WTC11 (cell line): ENCODE data around the gene BPIFB4. TPM values are rescaled to one million over a fixed set of nuclear protein-coding genes. Genes with fewer than 3 reads are reported as not detected.
"Not testable (repeated sequence)": the region's sequence is repeated elsewhere in the genome, so short reads cannot be mapped to it uniquely, and the experiment has no call there.

Experiments
- ATAC-seq: fragments of 200-7000 bp; cut with Tn5 transposase; 2 replicates; pipeline ENCODE4 v1.10.0; 2021; ENCODE audit warnings: mild to moderate bottlenecking, moderate library complexity
- CTCF ChIA-PET: fragments of 300-600 bp; sonication (Branson Sonifier 250); formaldehyde crosslinking; loops from one replicate; lab custom pipeline; 2021; ENCODE audit warnings: antibody characterized with exemption; lab: Charles Lee
- POLR2A ChIA-PET: fragments of 350-600 bp; sonication (Branson Sonifier 250); formaldehyde crosslinking; loops from one replicate; lab custom pipeline; 2021; ENCODE audit warnings: antibody characterized with exemption; lab: Charles Lee
- DNase-seq: peaks from one replicate; pipeline ENCODE4 v3.0.0; 2021; ENCODE audit warnings: low spot score
- H3K27ac Mint-ChIP-seq: 2 replicates; pipeline ENCODE4 v1.8.0; 2021; ENCODE audit warnings: mixed read lengths
- H3K27me3 Mint-ChIP-seq: 2 replicates; pipeline ENCODE4 v1.8.0; 2021; ENCODE audit warnings: low read depth, mild to moderate bottlenecking, moderate library complexity, mixed read lengths
- H3K36me3 Mint-ChIP-seq: 2 replicates; pipeline ENCODE4 v1.8.0; 2021; ENCODE audit warnings: mixed read lengths
- H3K4me1 Mint-ChIP-seq: 2 replicates; pipeline ENCODE4 v1.8.0; 2022; ENCODE audit warnings: mixed read lengths
- H3K4me3 Mint-ChIP-seq: 2 replicates; pipeline ENCODE4 v1.8.0; 2021; ENCODE audit warnings: mild to moderate bottlenecking, moderate library complexity, mixed read lengths
- H3K9me3 Mint-ChIP-seq: 2 replicates; pipeline ENCODE4 v1.8.0; 2021; ENCODE audit warnings: mixed read lengths
- ATF1 ChIP-seq: sonication (generic); formaldehyde crosslinking; IDR thresholded peaks from 2 replicates; pipeline ENCODE4 v1.8.1; 2023; ENCODE audit warnings: mild to moderate bottlenecking, moderate library complexity, missing genetic modification reagents
- CBFB ChIP-seq: sonication (generic); formaldehyde crosslinking; IDR thresholded peaks from 2 replicates; pipeline ENCODE4 v1.8.1; 2022; ENCODE audit warnings: mild to moderate bottlenecking, low read depth, missing genetic modification reagents
- CREB1 ChIP-seq: sonication (generic); formaldehyde crosslinking; IDR thresholded peaks from 2 replicates; pipeline ENCODE4 v1.8.0; 2023; ENCODE audit warnings: mild to moderate bottlenecking, missing genetic modification reagents
- ERG ChIP-seq: fragments of 250-450 bp; sonication (Bioruptor Pico); IDR thresholded peaks from 2 replicates; pipeline ENCODE4 v1.8.0; 2021; ENCODE audit warnings: mild to moderate bottlenecking
- FOXK1 ChIP-seq: sonication (generic); formaldehyde crosslinking; IDR thresholded peaks from 2 replicates; pipeline ENCODE4 v1.8.0; 2022; ENCODE audit warnings: mild to moderate bottlenecking, moderate library complexity, missing genetic modification reagents
- FOXP1 ChIP-seq: sonication (generic); formaldehyde crosslinking; IDR thresholded peaks from 2 replicates; pipeline ENCODE4 v1.8.0; 2022; ENCODE audit warnings: missing genetic modification reagents, mild to moderate bottlenecking, moderate library complexity, borderline replicate concordance
- IRF2 ChIP-seq: sonication (generic); formaldehyde crosslinking; IDR thresholded peaks from 2 replicates; pipeline ENCODE4 v1.8.0; 2022; ENCODE audit warnings: low read depth, missing genetic modification reagents, borderline replicate concordance
- NR3C1 ChIP-seq: sonication (generic); formaldehyde crosslinking; conservative IDR thresholded peaks from 2 replicates; pipeline ENCODE4 v1.8.1; 2023; ENCODE audit warnings: low read depth, mild to moderate bottlenecking, missing genetic modification reagents
- OVOL2 ChIP-seq: fragments of 250-450 bp; sonication (Bioruptor Pico); IDR thresholded peaks from 2 replicates; pipeline ENCODE4 v1.9.0; 2021; ENCODE audit warnings: mild to moderate bottlenecking, borderline replicate concordance
- RELA ChIP-seq: sonication (generic); formaldehyde crosslinking; IDR thresholded peaks from 2 replicates; pipeline ENCODE4 v1.8.1; 2022; ENCODE audit warnings: missing genetic modification reagents, mild to moderate bottlenecking, borderline replicate concordance
- SP1 ChIP-seq: sonication (generic); formaldehyde crosslinking; conservative IDR thresholded peaks from 2 replicates; pipeline ENCODE4 v1.8.1; 2022; ENCODE audit warnings: missing genetic modification reagents
- USF2 ChIP-seq: sonication (generic); formaldehyde crosslinking; IDR thresholded peaks from 2 replicates; pipeline ENCODE4 v1.8.1; 2023; ENCODE audit warnings: mild to moderate bottlenecking, missing genetic modification reagents, moderate library complexity
- ZNF232 ChIP-seq: sonication (generic); formaldehyde crosslinking; IDR thresholded peaks from 2 replicates; pipeline ENCODE4 v1.8.0; 2022; ENCODE audit warnings: mild to moderate bottlenecking, missing genetic modification reagents
- total RNA-seq: library from RNA; stranded (reverse); gene quantifications from 3 replicates; pipeline ENCODE4 v1.2.3, GENCODE V29; 2021
- TF ChIP-seq, protein P1 (sequence below): sonication (generic); formaldehyde crosslinking; IDR thresholded peaks from 2 replicates; pipeline ENCODE4 v1.8.0; 2022; ENCODE audit warnings: mild to moderate bottlenecking, missing genetic modification reagents
- TF ChIP-seq, protein P2 (sequence below): sonication (generic); formaldehyde crosslinking; IDR thresholded peaks from 2 replicates; pipeline ENCODE4 v1.8.1; 2022; ENCODE audit warnings: missing genetic modification reagents, borderline replicate concordance
- TF ChIP-seq, protein P3 (sequence below): fragments of 200-600 bp; IDR thresholded peaks from 2 replicates; pipeline ENCODE4 v1.8.0; 2022; ENCODE audit warnings: antibody characterized with exemption

The BPIFB4 gene
- total RNA-seq, 1 experiment from 2014 or later, result not detected

- no peak for TF ChIP-seq USF2 (CRISPR knock-in tag)
- no peak for TF ChIP-seq NR3C1
- TF ChIP-seq ATF1 (CRISPR knock-in tag), result no peak
- no peak for TF ChIP-seq ERG (CRISPR knock-in tag)
- TF ChIP-seq OVOL2 (CRISPR knock-in tag), result no peak
- TF ChIP-seq ZNF232 (CRISPR knock-in tag), result no peak
Observed at GRCh38 chr20:33113387-33113908, 34.0 kb downstream of the BPIFB4 start (continued).

DNA sequence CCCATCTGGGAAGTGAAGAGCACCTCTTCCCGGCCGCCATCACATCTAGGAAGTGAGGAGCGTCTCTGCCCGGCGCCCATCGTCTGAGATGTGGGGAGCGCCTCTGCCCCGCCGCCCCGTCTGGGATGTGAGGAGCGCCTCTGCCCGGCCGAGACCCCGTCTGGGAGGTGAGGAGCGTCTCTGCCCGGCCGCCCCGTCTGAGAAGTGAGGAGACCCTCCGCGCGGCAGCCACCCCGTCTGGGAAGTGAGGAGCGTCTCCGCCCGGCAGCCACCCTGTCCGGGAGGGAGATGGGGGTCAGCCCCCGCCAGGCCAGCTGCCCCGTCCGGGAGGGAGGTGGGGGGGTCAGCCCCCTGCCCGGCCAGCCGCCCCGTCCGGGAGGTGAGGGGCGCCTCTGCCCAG is 36.1 kb downstream of the BPIFB4 start:
- H3K4me3 Mint-ChIP-seq, CTCF ChIA-PET, H3K27ac Mint-ChIP-seq, POLR2A ChIA-PET, DNase-seq, H3K4me1 Mint-ChIP-seq, ATAC-seq: not testable (repeated sequence)
- Mint-ChIP-seq H3K9me3 (peaks cover 38% of the 10 kb centered on the region), H3K27me3 (peaks cover 11% of the 10 kb centered on the region), H3K36me3 (peaks cover 11% of the 10 kb centered on the region)

- TF ChIP-seq, protein P1, sequence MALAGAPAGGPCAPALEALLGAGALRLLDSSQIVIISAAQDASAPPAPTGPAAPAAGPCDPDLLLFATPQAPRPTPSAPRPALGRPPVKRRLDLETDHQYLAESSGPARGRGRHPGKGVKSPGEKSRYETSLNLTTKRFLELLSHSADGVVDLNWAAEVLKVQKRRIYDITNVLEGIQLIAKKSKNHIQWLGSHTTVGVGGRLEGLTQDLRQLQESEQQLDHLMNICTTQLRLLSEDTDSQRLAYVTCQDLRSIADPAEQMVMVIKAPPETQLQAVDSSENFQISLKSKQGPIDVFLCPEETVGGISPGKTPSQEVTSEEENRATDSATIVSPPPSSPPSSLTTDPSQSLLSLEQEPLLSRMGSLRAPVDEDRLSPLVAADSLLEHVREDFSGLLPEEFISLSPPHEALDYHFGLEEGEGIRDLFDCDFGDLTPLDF, result no peak
- no peak for TF ChIP-seq RELA (CRISPR knock-in tag)
- no peak for TF ChIP-seq OVOL2 (CRISPR knock-in tag)
- TF ChIP-seq FOXP1, result no peak
- TF ChIP-seq, protein P2, sequence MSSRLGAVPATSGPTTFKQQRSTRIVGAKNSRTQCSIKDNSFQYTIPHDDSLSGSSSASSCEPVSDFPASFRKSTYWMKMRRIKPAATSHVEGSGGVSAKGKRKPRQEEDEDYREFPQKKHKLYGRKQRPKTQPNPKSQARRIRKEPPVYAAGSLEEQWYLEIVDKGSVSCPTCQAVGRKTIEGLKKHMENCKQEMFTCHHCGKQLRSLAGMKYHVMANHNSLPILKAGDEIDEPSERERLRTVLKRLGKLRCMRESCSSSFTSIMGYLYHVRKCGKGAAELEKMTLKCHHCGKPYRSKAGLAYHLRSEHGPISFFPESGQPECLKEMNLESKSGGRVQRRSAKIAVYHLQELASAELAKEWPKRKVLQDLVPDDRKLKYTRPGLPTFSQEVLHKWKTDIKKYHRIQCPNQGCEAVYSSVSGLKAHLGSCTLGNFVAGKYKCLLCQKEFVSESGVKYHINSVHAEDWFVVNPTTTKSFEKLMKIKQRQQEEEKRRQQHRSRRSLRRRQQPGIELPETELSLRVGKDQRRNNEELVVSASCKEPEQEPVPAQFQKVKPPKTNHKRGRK (CRISPR knock-in tag), result no peak
- TF ChIP-seq FOXK1 (CRISPR knock-in tag), result no peak
- TF ChIP-seq CBFB (CRISPR knock-in tag), result no peak
- TF ChIP-seq, protein P3, sequence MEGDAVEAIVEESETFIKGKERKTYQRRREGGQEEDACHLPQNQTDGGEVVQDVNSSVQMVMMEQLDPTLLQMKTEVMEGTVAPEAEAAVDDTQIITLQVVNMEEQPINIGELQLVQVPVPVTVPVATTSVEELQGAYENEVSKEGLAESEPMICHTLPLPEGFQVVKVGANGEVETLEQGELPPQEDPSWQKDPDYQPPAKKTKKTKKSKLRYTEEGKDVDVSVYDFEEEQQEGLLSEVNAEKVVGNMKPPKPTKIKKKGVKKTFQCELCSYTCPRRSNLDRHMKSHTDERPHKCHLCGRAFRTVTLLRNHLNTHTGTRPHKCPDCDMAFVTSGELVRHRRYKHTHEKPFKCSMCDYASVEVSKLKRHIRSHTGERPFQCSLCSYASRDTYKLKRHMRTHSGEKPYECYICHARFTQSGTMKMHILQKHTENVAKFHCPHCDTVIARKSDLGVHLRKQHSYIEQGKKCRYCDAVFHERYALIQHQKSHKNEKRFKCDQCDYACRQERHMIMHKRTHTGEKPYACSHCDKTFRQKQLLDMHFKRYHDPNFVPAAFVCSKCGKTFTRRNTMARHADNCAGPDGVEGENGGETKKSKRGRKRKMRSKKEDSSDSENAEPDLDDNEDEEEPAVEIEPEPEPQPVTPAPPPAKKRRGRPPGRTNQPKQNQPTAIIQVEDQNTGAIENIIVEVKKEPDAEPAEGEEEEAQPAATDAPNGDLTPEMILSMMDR, result no peak
- no peak for TF ChIP-seq CREB1
- no peak for TF ChIP-seq IRF2 (CRISPR knock-in tag)
- no peak for TF ChIP-seq SP1 (CRISPR knock-in tag)
- H3K4me3 Mint-ChIP-seq, result no peak overlapping the region
- peaks cover 14% of the 10 kb centered on the region for H3K36me3 Mint-ChIP-seq
- DNase-seq (no peak), ATAC-seq (no peak)
- CTCF ChIA-PET, result no interaction called here
- H3K27me3 Mint-ChIP-seq, result peaks cover 12% of the 10 kb centered on the region
- POLR2A ChIA-PET, result no interaction called here
- H3K27ac Mint-ChIP-seq, result no peak overlapping the region
- no peaks in the 10 kb centered on the region for H3K4me1 Mint-ChIP-seq
- peaks cover 44% of the 10 kb centered on the region for H3K9me3 Mint-ChIP-seq
Observed at GRCh38 chr20:33119725-33120720, 40.6 kb downstream of the BPIFB4 start.
